Measurements from ENCODE around the gene ZSCAN2.

ZSCAN2 gene

DNA sequence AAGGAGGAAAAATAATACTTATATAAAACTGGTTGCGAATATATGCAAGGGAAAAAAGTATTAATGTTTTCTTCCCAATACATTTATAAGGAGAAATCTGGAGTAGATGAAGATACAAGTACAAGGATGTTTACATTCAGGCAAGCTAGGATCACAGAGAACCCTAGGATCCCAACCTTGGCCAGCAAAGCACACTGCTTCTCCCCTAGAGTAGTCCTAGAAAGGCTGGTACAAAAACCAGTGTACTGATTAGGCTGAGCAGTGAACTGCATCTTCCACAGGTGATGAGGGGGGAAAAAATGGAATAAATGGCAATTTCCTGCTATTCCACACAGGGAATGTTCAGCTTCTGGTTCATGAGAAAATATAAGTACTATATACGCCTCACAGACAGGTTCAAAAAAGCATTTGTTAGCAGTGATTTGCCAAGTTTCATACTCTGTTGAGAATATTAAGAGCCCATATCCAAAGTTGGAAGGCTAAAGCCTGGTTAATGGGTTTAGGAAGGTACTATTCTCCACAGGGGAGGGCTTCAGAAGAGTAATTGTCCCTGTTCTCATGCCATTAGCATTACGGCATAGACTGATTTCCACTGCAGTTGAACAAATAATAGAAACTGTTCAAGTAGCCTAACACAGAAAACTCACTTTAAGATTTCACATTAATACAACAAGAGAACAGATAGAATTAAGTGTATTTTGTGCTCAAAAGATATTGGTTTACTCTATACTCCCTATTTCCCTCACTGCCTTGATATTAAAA is 67.6 kb downstream of the ZSCAN2 start:
- no peak for DNase-seq (ENCODE audit: low read depth in 2 of 2, low spot score in 1 of 2)

- no peak for DNase-seq (ENCODE audit: low read depth in 2 of 2, low spot score in 1 of 2)
Measured at GRCh38 chr15:84669726-84670125, 68.9 kb downstream of the ZSCAN2 start.

GRCh38 chr15:84671211-84671610 is 70.4 kb downstream of the ZSCAN2 start:
- no peak for DNase-seq (ENCODE audit: low read depth in 2 of 2, low spot score in 1 of 2)

Data from stimulated activated CD8-positive, alpha-beta memory T cell treated with anti-CD3 and anti-CD28 coated beads, Interleukin-4, amount 100 ng/mL, for 4 hours (primary cell).